ENCODE measurements around the gene SLC35G6. TPM values are rescaled to one million over a fixed set of nuclear protein-coding genes. Genes with fewer than 3 reads are reported as not detected.
"Not testable (repeated sequence)": the region's sequence is repeated elsewhere in the genome, so short reads cannot be mapped to it uniquely, and the experiment has no call there.

The SLC35G6 gene
- total RNA-seq, 1 donor from 2014 or later: not detected

DNA sequence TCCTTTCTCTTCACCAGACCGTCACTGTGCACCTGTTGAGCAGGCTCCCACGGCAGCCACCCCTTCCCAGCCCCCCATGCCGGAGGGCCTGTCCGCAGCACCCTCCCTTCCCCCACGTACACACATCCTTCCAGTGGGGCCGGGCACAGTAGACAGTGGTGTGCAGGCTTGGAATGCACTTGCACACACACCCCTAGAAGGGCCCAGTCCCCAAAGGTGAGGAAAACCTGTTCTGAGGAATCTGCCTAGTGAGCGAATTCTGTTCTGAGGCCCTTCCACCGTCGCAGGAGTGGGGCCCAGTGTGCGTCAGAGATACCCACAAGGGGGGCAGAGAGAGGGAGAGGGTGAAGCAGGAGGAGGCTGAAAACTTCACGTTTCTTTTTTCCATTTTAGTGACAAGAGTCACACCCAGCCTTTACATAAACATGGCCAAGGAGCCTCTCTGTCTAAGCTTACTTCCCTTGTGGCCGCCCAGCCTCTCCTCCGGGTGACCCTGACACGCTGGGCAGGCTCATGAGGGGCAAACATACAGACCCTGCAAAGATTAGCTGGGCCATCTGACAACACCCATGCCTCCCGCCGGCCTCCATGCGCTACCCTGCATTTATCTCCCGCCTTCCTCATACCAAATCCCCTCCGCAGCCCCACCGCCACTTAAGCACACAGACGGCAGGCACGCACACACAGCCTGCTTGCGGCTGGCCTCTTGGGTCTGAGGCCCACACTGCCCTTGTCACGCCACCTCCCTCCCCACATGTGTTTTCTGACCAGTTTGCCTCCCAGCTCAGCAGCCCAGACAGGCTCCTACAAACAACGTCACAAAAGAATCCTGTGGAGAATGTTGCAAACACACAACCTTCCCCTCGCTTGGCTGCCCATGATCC, 3.6 kb upstream of the SLC35G6 start:
- Mint-ChIP-seq H3K4me3 (peak overlapping the region; percentile 91), H3K9me3 (no peaks in the 10 kb centered on the region), H3K36me3 (ENCODE audit: low read depth) (peaks cover 2% of the 10 kb centered on the region), H3K27ac (peak overlapping the region; percentile 91), H3K4me1 (ENCODE audit: low read depth) (peaks cover 43% of the 10 kb centered on the region), H3K27me3 (ENCODE audit: insufficient read depth) (no peaks in the 10 kb centered on the region)
- intact Hi-C loops (cut with micrococcal nuclease): no loop called here
- DNase-seq (ENCODE audit: low spot score): no peak

- no peaks in the 10 kb centered on the region for H3K27me3 Mint-ChIP-seq (ENCODE audit: insufficient read depth)
- peak overlapping the region; percentile 91 for H3K27ac Mint-ChIP-seq
- H3K4me3 Mint-ChIP-seq: peak overlapping the region; percentile 91
- peak; percentile 39 for DNase-seq (ENCODE audit: low spot score)
- intact Hi-C loops (cut with micrococcal nuclease): loop anchor here (1.0 kb wide), 2 partner anchors 23 to 94 kb away; no protein-coding TSS in a partner anchor
- H3K9me3 Mint-ChIP-seq: no peaks in the 10 kb centered on the region
- H3K36me3 Mint-ChIP-seq (ENCODE audit: low read depth): peaks cover 2% of the 10 kb centered on the region
- peaks cover 49% of the 10 kb centered on the region for H3K4me1 Mint-ChIP-seq (ENCODE audit: low read depth)
Observed at GRCh38 chr17:7478276-7479212, 2.7 kb upstream of the SLC35G6 start.

- intact Hi-C loops (cut with micrococcal nuclease): loop anchor here (1.0 to 5.0 kb wide), 3 partner anchors 24 to 127 kb away; partner anchors contain the start of gene KCTD11
- H3K4me3 Mint-ChIP-seq: peak within 1 kb of the TSS; percentile 91
- no peaks in the 10 kb centered on the region for H3K27me3 Mint-ChIP-seq (ENCODE audit: insufficient read depth)
- peak within 1 kb of the TSS; percentile 91 for H3K27ac Mint-ChIP-seq
- peaks cover 49% of the 10 kb centered on the region for H3K4me1 Mint-ChIP-seq (ENCODE audit: low read depth)
- H3K36me3 Mint-ChIP-seq (ENCODE audit: low read depth): peaks cover 2% of the 10 kb centered on the region
- H3K9me3 Mint-ChIP-seq: no peaks in the 10 kb centered on the region
- DNase-seq (ENCODE audit: low spot score): peak; percentile 59
Observed at GRCh38 chr17:7479213-7480088, 1.8 kb upstream of the SLC35G6 start, which contains the start of gene ZBTB4. Gene ZBTB4, minus strand, starts transcription at chr17:7479631. Its CDS starts 12,830 bp downstream, at chr17:7466801.

DNA sequence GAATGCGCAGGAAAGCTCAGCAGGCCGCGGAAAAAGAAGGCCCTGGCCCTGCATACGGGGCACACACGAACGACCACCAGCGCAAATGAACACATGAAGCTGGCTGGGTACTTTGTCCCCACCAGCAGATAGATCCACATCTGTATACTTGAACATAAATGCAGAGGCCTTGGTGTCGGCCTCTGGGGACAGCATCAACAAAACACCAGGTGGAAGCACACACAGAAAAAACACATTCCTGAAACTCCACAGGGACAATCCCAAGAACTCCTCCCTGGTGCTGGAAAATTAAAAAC, 1.2 kb upstream of the SLC35G6 start:
- peak overlapping the region; percentile 83 for H3K27ac Mint-ChIP-seq
- no peaks in the 10 kb centered on the region for H3K27me3 Mint-ChIP-seq (ENCODE audit: insufficient read depth)
- H3K4me3 Mint-ChIP-seq: peak overlapping the region; percentile 88
- H3K9me3 Mint-ChIP-seq: no peaks in the 10 kb centered on the region
- H3K36me3 Mint-ChIP-seq (ENCODE audit: low read depth): peaks cover 4% of the 10 kb centered on the region
- peaks cover 53% of the 10 kb centered on the region for H3K4me1 Mint-ChIP-seq (ENCODE audit: low read depth)
- intact Hi-C loops (cut with micrococcal nuclease): loop anchor here (5.0 kb wide), 1 partner anchor 128 kb away; the partner anchor contains the start of gene KCTD11
- no peak for DNase-seq (ENCODE audit: low spot score)

DNA sequence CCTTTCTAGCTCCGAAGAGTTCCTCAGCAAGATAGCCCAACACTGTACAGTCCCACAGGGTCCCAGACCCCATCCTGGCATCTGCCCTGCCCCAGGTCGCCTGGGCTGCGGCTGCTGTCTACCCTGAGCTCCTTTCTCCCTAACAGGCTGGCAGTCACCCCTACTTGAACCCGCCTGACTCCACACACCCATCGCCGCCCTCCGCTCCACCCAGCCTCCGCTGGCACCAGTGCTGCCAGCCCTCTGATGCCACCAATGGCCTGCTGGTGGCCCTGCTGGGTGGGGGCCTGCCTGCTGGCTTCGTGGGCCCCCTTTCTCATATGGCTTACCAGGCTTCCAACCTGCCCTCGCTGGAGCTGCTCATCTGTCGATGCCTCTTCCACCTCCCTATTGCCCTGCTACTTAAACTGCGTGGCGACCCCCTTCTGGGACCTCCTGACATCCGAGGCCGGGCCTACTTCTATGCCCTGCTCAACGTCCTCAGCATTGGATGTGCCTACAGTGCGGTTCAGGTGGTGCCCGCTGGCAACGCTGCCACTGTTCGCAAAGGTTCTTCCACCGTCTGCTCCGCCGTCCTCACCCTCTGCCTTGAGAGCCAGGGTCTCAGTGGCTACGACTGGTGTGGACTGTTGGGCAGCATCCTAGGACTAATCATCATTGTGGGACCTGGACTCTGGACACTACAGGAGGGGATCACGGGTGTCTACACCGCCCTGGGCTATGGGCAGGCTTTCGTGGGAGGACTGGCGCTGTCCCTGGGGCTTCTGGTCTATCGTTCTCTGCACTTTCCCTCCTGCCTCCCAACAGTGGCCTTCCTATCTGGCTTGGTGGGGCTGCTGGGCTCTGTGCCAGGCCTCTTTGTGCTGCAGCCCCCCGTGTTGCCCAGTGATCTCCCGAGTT, 846 bp downstream of the SLC35G6 start:
- Mint-ChIP-seq H3K4me3 (peak overlapping the region; percentile 96), H3K36me3 (ENCODE audit: low read depth) (peaks cover 15% of the 10 kb centered on the region), H3K27ac (peak overlapping the region; percentile 56), H3K4me1 (ENCODE audit: low read depth) (peaks cover 55% of the 10 kb centered on the region)
- H3K9me3 Mint-ChIP-seq; H3K27me3 Mint-ChIP-seq (ENCODE audit: insufficient read depth); DNase-seq (ENCODE audit: low spot score): not testable (repeated sequence)
- intact Hi-C loops (cut with micrococcal nuclease): loop anchor here (5.0 kb wide), 1 partner anchor 130 kb away; the partner anchor contains the start of gene KCTD11

DNA sequence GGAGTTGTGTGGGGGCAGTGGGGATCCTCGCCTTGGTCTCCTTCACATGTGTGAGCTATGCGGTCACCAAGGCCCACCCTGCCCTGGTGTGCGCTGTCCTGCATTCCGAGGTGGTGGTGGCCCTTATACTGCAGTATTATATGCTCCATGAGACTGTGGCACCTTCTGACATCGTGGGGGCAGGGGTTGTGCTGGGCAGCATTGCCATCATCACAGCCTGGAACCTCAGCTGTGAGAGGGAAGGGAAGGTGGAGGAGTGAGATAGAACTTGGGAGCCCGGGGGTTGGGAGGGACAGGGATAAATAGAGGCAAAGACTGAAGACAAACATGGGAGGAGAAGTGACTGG, 1.5 kb downstream of the SLC35G6 start:
- DNase-seq (ENCODE audit: low spot score): not testable (repeated sequence)

DNA sequence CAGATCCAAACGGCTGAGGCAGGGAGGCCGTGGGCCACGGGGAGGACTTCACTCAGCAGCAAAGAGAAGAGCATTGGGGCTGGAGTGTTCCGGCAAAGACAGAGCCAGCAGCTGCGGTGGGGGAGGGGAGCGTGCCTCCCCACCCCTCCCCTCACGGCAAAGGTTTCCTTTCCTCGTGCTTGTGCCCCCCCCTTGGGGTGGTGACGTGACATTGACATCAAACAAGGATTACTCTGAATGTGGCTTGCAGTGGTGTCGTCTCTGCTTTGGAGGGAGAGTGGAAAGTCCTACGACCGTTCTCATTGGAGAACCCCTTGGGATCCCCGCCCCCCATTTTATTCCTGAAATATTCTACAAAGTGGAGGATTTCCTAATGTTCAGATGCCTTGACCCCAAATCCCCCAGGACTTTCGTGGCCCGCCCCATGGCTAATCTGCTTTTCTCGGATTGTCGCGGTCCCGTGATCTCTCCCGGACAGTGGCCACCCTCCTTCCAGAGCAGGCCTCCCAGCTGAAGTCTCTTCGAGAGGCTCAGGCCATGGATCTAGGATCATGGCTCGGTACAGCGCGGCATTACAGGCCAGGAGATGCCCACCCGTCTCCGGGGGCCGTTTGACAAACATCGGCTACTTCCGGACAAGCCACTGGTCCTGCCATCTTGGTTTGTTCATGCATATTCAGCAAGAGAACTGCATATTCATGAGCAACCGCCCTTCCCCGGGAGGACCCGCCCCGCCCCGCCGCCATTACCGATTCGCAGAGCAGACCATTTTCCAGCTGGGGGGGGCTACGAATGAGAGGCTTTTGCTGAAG, 2.2 kb downstream of the SLC35G6 start:
- Mint-ChIP-seq H3K9me3 (no peaks in the 10 kb centered on the region), H3K4me1 (ENCODE audit: low read depth) (peaks cover 51% of the 10 kb centered on the region)

More for the DNA sequence above, 1.5 kb downstream of the SLC35G6 start:
- Mint-ChIP-seq H3K4me3 (peak overlapping the region; percentile 96), H3K4me1 (ENCODE audit: low read depth) (peaks cover 55% of the 10 kb centered on the region), H3K36me3 (ENCODE audit: low read depth) (peaks cover 20% of the 10 kb centered on the region), H3K27ac (peak overlapping the region; percentile 98)
- intact Hi-C loops (cut with micrococcal nuclease): loop anchor here (5.0 kb wide), 1 partner anchor 130 kb away; the partner anchor contains the start of gene KCTD11
- not testable (repeated sequence) for H3K9me3 Mint-ChIP-seq; H3K27me3 Mint-ChIP-seq (ENCODE audit: insufficient read depth)

GRCh38 chr17:7484067-7484918, 3.0 kb downstream of the SLC35G6 start, which contains the start of gene POLR2A:
Gene POLR2A, plus strand, starts transcription at chr17:7484366.
- intact Hi-C loops (cut with micrococcal nuclease): loop anchor here (1.0 to 5.0 kb wide), 15 partner anchors 29 to 359 kb away; partner anchors contain the start of genes EIF5A, ELP5, KCTD11 and MPDU1
- peaks cover 56% of the 10 kb centered on the region for H3K4me1 Mint-ChIP-seq (ENCODE audit: low read depth)
- no peaks in the 10 kb centered on the region for H3K27me3 Mint-ChIP-seq (ENCODE audit: insufficient read depth)
- H3K4me3 Mint-ChIP-seq: peak within 1 kb of the TSS; percentile 96
- peaks cover 30% of the 10 kb centered on the region for H3K36me3 Mint-ChIP-seq (ENCODE audit: low read depth)
- peak; percentile 96 for DNase-seq (ENCODE audit: low spot score)
- H3K27ac Mint-ChIP-seq: peak within 1 kb of the TSS; percentile 98
- H3K9me3 Mint-ChIP-seq: no peaks in the 10 kb centered on the region

More for the DNA sequence above, 2.2 kb downstream of the SLC35G6 start:
- Mint-ChIP-seq H3K4me3 (peak overlapping the region; percentile 96), H3K27ac (peak overlapping the region; percentile 98), H3K27me3 (ENCODE audit: insufficient read depth) (no peaks in the 10 kb centered on the region), H3K36me3 (ENCODE audit: low read depth) (peaks cover 22% of the 10 kb centered on the region)
- intact Hi-C loops (cut with micrococcal nuclease): loop anchor here (1.0 to 5.0 kb wide), 15 partner anchors 28 to 359 kb away; partner anchors contain the start of genes EIF5A, ELP5, KCTD11 and MPDU1
- peak; percentile 89 for DNase-seq (ENCODE audit: low spot score)

- Mint-ChIP-seq H3K4me3 (peak overlapping the region; percentile 96), H3K4me1 (ENCODE audit: low read depth) (peaks cover 59% of the 10 kb centered on the region), H3K9me3 (no peaks in the 10 kb centered on the region), H3K27me3 (ENCODE audit: insufficient read depth) (no peaks in the 10 kb centered on the region), H3K36me3 (ENCODE audit: low read depth) (peaks cover 31% of the 10 kb centered on the region), H3K27ac (peak overlapping the region; percentile 98)
- intact Hi-C loops (cut with micrococcal nuclease): loop anchor here (1.0 to 5.0 kb wide), 15 partner anchors 30 to 358 kb away; partner anchors contain the start of genes EIF5A, ELP5, KCTD11 and MPDU1
- no peak for DNase-seq (ENCODE audit: low spot score)
Observed at GRCh38 chr17:7484919-7485377, 3.7 kb downstream of the SLC35G6 start.

DNA sequence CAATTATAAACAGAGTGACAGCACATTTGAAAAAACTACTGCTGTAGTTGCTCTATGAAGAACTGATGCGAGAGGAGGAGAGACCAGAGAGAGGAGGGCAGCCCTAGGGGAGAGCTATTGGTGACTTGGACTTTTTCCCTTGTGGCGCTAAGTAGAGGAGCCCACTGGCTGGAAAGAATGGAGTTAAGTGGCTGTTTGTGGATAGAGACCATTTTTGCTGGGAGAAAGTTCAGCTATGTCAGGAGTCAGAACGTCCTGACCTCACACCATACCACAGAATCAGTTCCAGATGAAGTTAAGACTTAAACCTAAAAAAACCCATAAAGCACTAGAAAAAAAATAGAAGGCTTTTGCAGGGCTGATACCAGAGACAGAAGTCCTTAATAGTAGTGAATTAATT, 4.9 kb downstream of the SLC35G6 start:
- Mint-ChIP-seq H3K4me3 (peak overlapping the region; percentile 83), H3K9me3 (no peaks in the 10 kb centered on the region), H3K27ac (peak overlapping the region; percentile 70), H3K36me3 (ENCODE audit: low read depth) (peaks cover 34% of the 10 kb centered on the region), H3K27me3 (ENCODE audit: insufficient read depth) (no peaks in the 10 kb centered on the region), H3K4me1 (ENCODE audit: low read depth) (peaks cover 64% of the 10 kb centered on the region)
- intact Hi-C loops (cut with micrococcal nuclease): no loop called here
- no peak for DNase-seq (ENCODE audit: low spot score)

All from activated T-helper 1 cell treated with anti-CD3 and anti-CD28 coated beads, Interleukin-12 subunit alpha, Interleukin-12 subunit beta, Interleukin-2, Interleukin-4 antibody, amounts not matched to agents 30 ng/mL and 10 ng/mL and 1 ng/mL, durations not matched to agents 14 hours and 24 hours and 36 hours (primary cell).